Right lung (tissue), 5 donors: ENCODE data around the gene WDR35. TPM values are rescaled to one million over a fixed set of nuclear protein-coding genes. Genes with fewer than 3 reads are reported as not detected.

Source experiments
- DNase-seq, 2 donors: peaks; one replicate each; pipeline ENCODE4 v3.0.0-alpha.2; 2013
- polyA plus RNA-seq, 5 donors: library from polyadenylated mRNA; unstranded; fragments of 120-200 nt; gene quantifications; one replicate each; pipeline versions ENCODE4 v1.2.1 to v1.2.3, GENCODE V29; 2013; ENCODE audit warnings: inconsistent platforms in 1 of 5, low replicate concordance in 1 of 5; ENCODE audit not compliant: insufficient read length in 5 of 5, insufficient read depth in 1 of 5

The WDR35 gene
- polyA plus RNA-seq, 5 donors, result 21.1 to 42.1 (median 30.6) TPM

DNA sequence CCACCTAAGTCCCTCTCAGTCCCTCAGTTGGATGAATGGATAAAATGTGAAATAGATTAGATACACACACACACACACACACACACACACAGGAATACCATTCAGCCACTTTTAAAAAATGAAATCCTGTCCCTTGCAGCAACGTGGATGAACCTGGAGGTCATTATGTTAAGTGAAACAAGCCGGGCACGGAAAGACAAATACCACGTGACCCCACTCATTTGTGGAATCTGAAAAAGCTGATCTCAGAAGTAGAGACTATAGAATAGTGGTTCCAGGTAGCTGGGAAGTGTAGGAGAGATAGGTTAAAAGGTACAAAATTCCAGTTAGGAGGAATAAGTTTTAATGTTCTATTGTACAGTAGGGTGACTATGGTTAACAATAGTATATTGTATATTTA, 119.1 kb downstream of the WDR35 start:
- no peak for DNase-seq

DNA sequence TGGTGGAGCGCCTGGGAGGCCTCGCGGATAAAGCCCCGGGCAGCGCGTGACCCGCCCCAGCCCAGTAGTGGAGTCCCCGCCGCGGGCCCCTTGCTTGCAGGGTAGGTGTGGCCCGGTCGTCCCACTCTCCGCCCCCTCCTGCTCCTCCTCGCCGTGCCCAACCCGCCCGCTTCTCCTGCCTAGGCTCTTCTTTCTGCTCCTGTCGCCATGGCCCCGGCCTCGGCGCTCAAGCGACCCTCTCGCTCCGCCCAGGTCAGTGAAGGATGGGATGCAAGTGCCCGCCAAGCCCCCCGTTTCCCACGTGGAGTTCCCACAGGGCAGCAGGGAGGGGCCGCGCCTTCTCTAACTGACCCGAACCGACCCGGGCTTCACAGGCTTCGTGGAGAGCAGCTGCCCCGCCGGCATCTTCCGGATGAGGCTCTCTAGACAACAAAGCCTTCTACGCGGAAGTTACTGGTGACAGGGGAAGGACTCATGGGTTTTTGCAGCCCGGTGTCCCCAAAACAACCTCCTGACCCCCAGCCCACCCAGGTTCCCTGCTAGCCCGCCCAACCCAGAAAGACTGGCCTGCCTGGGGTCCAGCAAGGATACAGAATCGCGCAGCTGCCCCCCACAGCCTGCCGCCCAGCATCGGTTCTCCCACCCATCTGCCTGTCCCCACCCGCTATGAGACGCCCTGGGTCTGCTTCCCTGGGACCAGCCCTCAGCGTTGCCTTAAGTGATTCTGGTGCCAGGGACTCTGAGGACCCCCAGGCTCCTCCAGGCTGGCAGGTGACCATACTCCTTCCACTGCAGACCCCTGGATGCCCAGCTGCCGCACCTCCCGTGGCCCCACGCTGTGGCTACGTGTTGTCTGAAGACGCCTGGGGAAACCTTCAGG, 121.0 kb downstream of the WDR35 start:
- peak; percentile 47 to 52 for DNase-seq

DNA sequence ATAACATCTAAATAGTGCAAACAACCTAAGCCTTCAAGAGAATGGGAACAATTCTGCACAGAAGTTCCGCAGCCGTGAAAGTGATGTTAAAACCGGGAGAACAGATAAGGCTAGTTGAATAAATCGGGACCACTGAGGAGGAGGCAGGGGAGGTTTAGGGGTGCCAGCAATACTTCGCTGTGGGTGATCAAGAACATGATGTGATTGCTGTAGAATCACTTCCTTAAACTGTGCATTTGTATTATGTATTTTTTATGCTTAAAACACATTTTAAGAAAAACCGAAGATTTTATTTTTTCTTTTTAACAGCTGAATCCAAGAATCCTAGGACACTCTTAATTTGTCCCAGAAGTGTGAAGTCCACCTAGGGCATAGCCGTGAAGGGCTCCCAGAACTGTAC, 121.7 kb downstream of the WDR35 start:
- DNase-seq, result no peak

DNA sequence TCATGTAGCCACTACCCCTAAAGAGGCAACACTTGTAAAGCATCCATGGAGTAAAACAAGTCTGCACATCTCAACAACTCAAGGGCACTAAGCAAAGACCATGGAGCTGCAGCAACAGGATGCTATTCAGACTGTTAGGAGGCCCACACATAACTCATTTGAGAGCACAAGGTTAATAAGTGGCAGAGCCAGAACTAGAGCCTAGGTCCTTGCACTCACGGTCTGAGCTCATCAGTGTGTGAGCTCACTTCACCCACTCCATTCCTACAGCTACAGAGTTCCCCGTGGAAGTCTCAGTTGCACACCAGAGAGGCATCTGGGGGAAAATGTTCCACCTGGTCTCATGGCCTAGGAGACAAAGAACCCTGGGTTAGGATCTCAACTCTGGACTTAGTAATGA, 123.1 kb downstream of the WDR35 start:
- DNase-seq, result no peak

DNA sequence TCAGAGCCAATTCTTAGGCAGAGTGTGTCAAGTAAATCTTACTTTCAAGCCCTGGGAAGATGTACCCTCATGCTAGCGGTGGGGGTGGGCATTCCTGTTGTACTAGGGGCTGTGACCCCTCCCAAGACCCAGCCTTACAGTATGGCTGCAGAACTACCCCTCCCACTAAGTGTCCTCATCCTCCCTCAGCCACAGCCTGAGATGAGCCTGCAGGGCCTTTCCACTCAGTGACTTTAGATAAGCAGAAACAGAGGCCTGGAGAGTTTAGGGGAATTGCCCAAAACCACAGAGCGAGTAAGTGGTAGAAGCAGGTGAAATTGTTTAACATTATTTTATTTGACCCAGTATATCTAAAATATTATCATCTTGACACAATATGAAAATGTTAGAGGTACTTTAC, 124.8 kb downstream of the WDR35 start:
- DNase-seq, result no peak

DNA sequence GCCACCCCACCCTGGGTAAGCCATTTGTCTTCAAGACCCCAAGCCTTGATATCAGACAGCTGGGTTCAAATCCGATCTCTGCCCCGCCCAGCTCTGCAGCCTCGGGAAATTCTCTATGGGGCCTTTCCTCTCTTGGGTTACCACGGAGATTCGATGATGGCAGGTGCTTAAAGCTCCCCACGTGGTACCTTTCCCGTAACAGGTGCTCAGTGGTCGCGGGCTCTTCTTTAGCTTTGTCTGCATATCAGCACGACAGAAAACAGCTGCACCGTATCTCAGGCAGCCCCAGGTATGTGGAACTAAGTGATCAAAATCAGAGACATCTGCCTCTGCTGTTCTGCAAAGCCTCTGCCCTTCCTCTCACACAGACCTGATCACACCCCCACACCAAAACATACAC, 125.5 kb downstream of the WDR35 start:
- DNase-seq, result no peak

DNA sequence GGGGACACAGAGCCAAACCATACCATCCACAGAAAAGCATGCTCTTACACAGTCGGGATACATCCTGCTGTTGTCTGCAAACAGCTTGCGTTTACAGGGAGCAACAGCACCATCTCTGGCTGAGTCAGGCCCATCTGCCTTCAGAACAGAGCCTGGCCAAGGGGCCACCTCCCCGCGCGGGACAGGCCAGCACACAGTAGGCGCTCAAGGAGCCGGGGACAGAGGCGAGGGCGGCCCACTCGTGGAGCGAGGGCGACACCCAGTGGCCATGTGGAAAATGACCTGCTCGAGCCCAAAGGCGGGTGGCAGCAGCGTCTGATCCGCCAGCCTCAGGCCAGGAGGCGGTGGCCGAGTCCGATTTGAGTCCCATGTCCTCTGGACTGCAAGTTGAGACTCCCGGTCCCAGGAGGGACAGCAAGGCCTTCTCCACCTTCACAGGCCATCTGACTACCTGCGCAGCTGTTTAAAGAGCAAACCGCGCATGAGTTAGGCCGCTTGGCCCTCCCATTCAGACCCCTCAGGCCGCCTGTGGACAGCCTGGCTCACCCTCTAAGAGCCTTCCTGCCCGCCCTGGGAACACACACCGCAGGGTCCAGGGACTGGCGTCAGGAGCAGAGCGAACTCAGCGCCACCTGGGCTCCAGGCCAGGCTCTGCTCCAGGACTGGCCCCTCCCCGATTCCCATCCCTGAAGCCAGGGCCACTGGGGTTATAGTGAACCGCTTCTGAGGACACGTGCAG, 126.4 kb downstream of the WDR35 start:
- peak; percentile 49 to 53 for DNase-seq

DNA sequence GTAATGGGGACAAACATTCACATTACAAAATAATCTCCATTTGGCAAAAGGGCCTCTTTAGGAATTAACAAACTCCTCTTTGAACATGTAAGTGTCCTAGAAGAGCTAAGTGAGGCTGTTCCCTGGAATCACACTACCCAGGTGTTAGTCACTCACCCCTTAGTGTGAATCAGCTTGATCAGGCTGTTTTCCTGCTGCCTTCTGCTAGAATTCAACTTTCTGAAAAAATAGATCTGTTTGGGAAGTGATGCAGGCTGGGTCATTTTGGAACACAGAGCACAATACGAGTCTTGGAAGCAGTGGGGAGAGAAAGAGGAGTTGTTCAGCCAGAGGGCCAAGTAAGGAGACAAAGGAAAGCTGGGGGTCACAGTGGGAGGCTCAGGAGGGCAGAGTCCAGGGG, 128.1 kb downstream of the WDR35 start:
- no peak for DNase-seq

Other genes with a start within 250 kb of the WDR35 start
- gene TTC32, start 88.1 kb downstream of the WDR35 start, polyA plus RNA-seq, result 10 to 100 TPM; 23.5 to 45.3 (median 35.2) TPM
- 10 to 100 TPM in 2 of 5 donors, 1 to 10 TPM in 3; 8.0 to 12.3 (median 9.1) TPM for gene MATN3, start 22.6 kb upstream of the WDR35 start, polyA plus RNA-seq
- gene LAPTM4A, start 61.5 kb upstream of the WDR35 start, polyA plus RNA-seq, result 100 to 1,000 TPM; 464 to 625 (median 574) TPM
- gene SDC1, start 235.0 kb upstream of the WDR35 start, polyA plus RNA-seq, result 100 to 1,000 TPM in 3 of 5 donors, 10 to 100 TPM in 2; 75.8 to 176 (median 115) TPM